ENCODE results near the gene ZCCHC14. TPM values are rescaled to one million over a fixed set of nuclear protein-coding genes. Genes with fewer than 3 reads are reported as not detected.

ZCCHC14 gene
- total and polyA plus RNA-seq, 2 of the 8 experiments (the other 6 are each of a cell fraction or from before 2014, with no cell fraction given), result 8.2 to 28.2 TPM

- no peak for TF ChIP-seq RBBP5 (IDR thresholded peaks at IDR 0.05; ENCODE audit: borderline replicate concordance, low read depth, low read length)
Observed at GRCh38 chr16:87501117-87501516, 8.3 kb upstream of the ZCCHC14 start (continued).
